MM.1S (cell line): ENCODE results near the gene CFAP251.

Experiments
- CTCF ChIP-seq: fragments of 300-600 bp; sonication (generic); IDR thresholded peaks from 2 replicates; pipeline ENCODE4 v1.5.1; 2016; ENCODE audit warnings: antibody characterized with exemption, low read length, mixed read lengths
- EZH2 ChIP-seq: fragments of 300-600 bp; sonication (generic); optimal IDR thresholded peaks from 2 replicates; pipeline ENCODE3; 2017; ENCODE audit warnings: low read depth, mild to moderate bottlenecking, antibody characterized with exemption, low read length, mixed read lengths
- EZH2phosphoT487 ChIP-seq: fragments of 300-600 bp; sonication (generic); IDR thresholded peaks from 2 replicates; pipeline ENCODE4 v1.6.1; 2018; ENCODE audit warnings: antibody characterized with exemption, low read length

GRCh38 chr12:121943926-121944325, 25.5 kb downstream of the CFAP251 start:
- TF ChIP-seq EZH2: no peak
- no peak for TF ChIP-seq CTCF
- no peak for TF ChIP-seq EZH2phosphoT487
